HL-60 (cell line): ENCODE data around the gene MAPKAPK3.

ENCODE experiments used
- DNase-seq, 2 experiments: peaks; one replicate each; pipeline ENCODE4 v3.0.0-alpha.2; 2010 to 2020; ENCODE audit warnings: low read depth in 1 of 2, low spot score in 1 of 2
- H3K27ac ChIP-seq: fragments of 250-450 bp; sonication (Bioruptor Pico); replicated peaks from 2 replicates; pipeline ENCODE4 v1.5.1; 2020; ENCODE audit warnings: mild to moderate bottlenecking, moderate library complexity
- H3K27me3 ChIP-seq: fragments of 250-450 bp; sonication (Bioruptor Pico); 2 replicates; pipeline ENCODE4 v1.5.1; 2021; ENCODE audit warnings: mild to moderate bottlenecking, moderate library complexity; ENCODE audit not compliant: insufficient read depth, poor library complexity, severe bottlenecking
- H3K4me3 ChIP-seq: replicated peaks from 2 replicates; pipeline ENCODE4 v1.5.1; 2011; ENCODE audit warnings: mild to moderate bottlenecking, control low read depth, low read length; ENCODE audit not compliant: insufficient read depth
- GABPA ChIP-seq: IDR thresholded peaks from 2 replicates; pipeline ENCODE4 v1.6.1; 2012; ENCODE audit warnings: low read depth
- POLR2AphosphoS5 ChIP-seq: IDR thresholded peaks from 2 replicates; pipeline ENCODE4 v1.6.1; 2012; ENCODE audit warnings: low read depth
- SPI1 ChIP-seq: IDR thresholded peaks from 2 replicates; pipeline ENCODE4 v1.6.1; 2012; ENCODE audit warnings: low read depth, mild to moderate bottlenecking, borderline replicate concordance
- TF ChIP-seq, protein P1 (sequence below): IDR thresholded peaks from one replicate; pipeline ENCODE4 v1.5.1; 2011; ENCODE audit warnings: low read length, control low read depth, inconsistent platforms; ENCODE audit not compliant: insufficient read depth
- TF ChIP-seq, protein P2 (sequence below): IDR thresholded peaks from 2 replicates; pipeline ENCODE4 v1.6.1; 2012; ENCODE audit warnings: low read depth; ENCODE audit not compliant: insufficient replicate concordance

The MAPKAPK3 gene

DNA sequence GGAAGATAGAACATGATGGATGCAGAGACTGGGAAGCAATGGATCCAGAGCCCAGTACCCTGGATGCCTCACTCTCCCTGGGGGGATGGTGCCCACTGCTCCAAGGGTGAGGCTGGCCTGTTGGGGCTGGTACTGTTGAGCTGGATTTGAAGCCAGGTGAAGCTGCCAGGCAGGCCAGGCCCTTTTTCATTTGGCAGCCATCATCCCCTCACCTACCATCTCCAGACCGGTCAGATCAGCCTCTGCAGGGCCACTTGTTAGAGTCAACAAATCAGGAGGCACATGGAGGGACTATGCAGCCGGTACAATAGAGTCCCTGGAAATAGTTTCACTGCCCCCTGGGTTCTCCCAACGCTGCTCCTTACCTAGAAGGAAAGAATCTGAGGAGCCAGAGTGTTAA is 5.9 kb downstream of the MAPKAPK3 start:
- Histone ChIP-seq H3K27me3 (no peaks in the 10 kb centered on the region), H3K27ac (peak overlapping the region; percentile 25), H3K4me3 (no peak overlapping the region)
- TF ChIP-seq, protein P1, sequence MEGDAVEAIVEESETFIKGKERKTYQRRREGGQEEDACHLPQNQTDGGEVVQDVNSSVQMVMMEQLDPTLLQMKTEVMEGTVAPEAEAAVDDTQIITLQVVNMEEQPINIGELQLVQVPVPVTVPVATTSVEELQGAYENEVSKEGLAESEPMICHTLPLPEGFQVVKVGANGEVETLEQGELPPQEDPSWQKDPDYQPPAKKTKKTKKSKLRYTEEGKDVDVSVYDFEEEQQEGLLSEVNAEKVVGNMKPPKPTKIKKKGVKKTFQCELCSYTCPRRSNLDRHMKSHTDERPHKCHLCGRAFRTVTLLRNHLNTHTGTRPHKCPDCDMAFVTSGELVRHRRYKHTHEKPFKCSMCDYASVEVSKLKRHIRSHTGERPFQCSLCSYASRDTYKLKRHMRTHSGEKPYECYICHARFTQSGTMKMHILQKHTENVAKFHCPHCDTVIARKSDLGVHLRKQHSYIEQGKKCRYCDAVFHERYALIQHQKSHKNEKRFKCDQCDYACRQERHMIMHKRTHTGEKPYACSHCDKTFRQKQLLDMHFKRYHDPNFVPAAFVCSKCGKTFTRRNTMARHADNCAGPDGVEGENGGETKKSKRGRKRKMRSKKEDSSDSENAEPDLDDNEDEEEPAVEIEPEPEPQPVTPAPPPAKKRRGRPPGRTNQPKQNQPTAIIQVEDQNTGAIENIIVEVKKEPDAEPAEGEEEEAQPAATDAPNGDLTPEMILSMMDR: no peak
- TF ChIP-seq SPI1: no peak
- TF ChIP-seq, protein P2, sequence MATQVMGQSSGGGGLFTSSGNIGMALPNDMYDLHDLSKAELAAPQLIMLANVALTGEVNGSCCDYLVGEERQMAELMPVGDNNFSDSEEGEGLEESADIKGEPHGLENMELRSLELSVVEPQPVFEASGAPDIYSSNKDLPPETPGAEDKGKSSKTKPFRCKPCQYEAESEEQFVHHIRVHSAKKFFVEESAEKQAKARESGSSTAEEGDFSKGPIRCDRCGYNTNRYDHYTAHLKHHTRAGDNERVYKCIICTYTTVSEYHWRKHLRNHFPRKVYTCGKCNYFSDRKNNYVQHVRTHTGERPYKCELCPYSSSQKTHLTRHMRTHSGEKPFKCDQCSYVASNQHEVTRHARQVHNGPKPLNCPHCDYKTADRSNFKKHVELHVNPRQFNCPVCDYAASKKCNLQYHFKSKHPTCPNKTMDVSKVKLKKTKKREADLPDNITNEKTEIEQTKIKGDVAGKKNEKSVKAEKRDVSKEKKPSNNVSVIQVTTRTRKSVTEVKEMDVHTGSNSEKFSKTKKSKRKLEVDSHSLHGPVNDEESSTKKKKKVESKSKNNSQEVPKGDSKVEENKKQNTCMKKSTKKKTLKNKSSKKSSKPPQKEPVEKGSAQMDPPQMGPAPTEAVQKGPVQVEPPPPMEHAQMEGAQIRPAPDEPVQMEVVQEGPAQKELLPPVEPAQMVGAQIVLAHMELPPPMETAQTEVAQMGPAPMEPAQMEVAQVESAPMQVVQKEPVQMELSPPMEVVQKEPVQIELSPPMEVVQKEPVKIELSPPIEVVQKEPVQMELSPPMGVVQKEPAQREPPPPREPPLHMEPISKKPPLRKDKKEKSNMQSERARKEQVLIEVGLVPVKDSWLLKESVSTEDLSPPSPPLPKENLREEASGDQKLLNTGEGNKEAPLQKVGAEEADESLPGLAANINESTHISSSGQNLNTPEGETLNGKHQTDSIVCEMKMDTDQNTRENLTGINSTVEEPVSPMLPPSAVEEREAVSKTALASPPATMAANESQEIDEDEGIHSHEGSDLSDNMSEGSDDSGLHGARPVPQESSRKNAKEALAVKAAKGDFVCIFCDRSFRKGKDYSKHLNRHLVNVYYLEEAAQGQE: no peak
- TF ChIP-seq POLR2AphosphoS5: no peak
- no peak for TF ChIP-seq GABPA
- no peak for DNase-seq

DNA sequence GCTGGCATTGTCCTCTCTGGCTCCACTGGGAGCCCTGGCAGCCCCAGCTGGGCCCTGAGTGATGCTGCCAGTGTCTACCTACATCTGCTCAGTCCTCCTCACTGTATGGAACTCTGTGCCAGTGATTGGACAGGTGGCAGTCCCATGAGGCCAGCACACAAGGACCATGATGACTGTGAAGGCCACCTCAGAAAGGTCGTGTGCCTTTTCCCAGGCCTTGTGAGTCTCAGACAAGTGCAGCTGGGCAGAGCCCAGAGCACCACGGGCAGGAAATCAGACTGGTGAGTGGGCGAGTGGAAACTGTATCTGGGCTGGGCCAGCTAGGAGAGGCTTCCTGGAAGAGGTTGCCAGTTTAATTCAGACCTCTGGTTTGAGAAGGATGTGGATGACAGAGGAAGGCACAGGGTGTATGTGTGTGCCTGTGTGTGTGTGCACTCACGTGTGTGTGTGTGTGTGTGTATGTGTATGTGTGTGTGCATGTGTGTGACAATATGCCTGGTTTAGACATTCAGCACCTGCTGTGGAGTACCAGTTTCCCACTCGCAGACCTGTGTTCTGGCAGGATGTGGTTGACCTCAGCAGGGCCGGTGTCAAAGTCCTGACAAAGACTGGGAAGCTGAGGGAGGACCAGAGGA is 7.0 kb downstream of the MAPKAPK3 start:
- TF ChIP-seq, protein P2: no peak
- peak; percentile 82 for TF ChIP-seq POLR2AphosphoS5
- H3K4me3 ChIP-seq: no peak overlapping the region
- peak in 1 of 2 experiments; percentile 41 for DNase-seq
- H3K27ac ChIP-seq: peak overlapping the region; percentile 25; the same call in 1 of the 2 replicates
- H3K27me3 ChIP-seq: no peaks in the 10 kb centered on the region

DNA sequence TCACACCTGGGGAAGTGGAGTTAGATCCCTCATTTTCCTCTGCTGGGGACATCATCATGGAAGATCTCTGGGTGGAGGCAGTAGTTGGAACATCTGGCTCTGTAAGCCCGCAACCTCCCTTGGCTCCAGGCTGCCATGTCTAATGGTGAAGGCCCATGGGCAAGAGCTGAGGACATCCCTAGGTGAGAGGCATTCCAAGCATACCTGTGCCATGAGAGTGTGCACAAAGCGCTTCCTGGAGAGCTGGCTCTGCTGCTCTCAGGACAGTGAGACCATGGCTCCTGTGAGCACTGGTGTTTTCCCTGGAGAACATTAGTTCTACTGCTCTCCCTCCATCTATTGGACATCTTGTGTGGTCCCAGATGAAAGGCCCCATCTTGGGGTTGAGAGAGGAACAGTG is 7.7 kb downstream of the MAPKAPK3 start:
- no peak for TF ChIP-seq GABPA
- TF ChIP-seq POLR2AphosphoS5: no peak
- TF ChIP-seq SPI1: no peak
- TF ChIP-seq, protein P1: no peak
- TF ChIP-seq, protein P2: no peak
- Histone ChIP-seq H3K4me3 (no peak overlapping the region), H3K27ac (peak overlapping the region; percentile 25; the same call in 1 of the 2 replicates), H3K27me3 (no peaks in the 10 kb centered on the region)
- DNase-seq: no peak
